Panc1 (cell line): ENCODE measurements around the gene GPR176. TPM values are rescaled to one million over a fixed set of nuclear protein-coding genes. Genes with fewer than 3 reads are reported as not detected.

Source experiments
- ATAC-seq: fragments of 200-7000 bp; cut with Tn5 transposase; 2 replicates; pipeline ENCODE4 v1.9.1; 2020; ENCODE audit warnings: mild to moderate bottlenecking, moderate library complexity
- BruUV-seq: library from RNA; stranded (reverse); fragments of 400-500 nt; replicated peaks from 2 replicates; lab custom pipeline; 2021; lab: Mats Ljungman, UMichigan
- CTCF ChIA-PET: fragments of 300-600 bp; sonication (Branson Sonifier 250); formaldehyde crosslinking; loops from one replicate; lab custom pipeline; 2022; ENCODE audit warnings: antibody characterized with exemption; lab: Charles Lee
- POLR2A ChIA-PET: fragments of 300-600 bp; sonication (Branson Sonifier 250); formaldehyde crosslinking; loops from one replicate; lab custom pipeline; 2022; ENCODE audit warnings: antibody characterized with exemption; lab: Charles Lee
- DNase-seq: peaks from one replicate; pipeline ENCODE4 v3.0.0-alpha.2; 2010; ENCODE audit warnings: low read depth, low spot score
- H3K27ac ChIP-seq: 2 replicates; pipeline ENCODE4 v1.5.1; 2011; ENCODE audit warnings: mild to moderate bottlenecking, low read length, inconsistent platforms
- H3K27me3 ChIP-seq: fragments of 200-500 bp; sonication (Bioruptor generic); 2 replicates; pipeline ENCODE4 v1.6.0; 2014; ENCODE audit warnings: low read length, inconsistent platforms; ENCODE audit not compliant: control insufficient read depth, insufficient read depth
- H3K36me3 ChIP-seq: fragments of 200-500 bp; sonication (Bioruptor generic); 2 replicates; pipeline ENCODE4 v1.5.1; 2014; ENCODE audit warnings: inconsistent platforms, mild to moderate bottlenecking, low read length, moderate library complexity; ENCODE audit not compliant: control insufficient read depth, insufficient read depth
- H3K4me1 ChIP-seq: 2 replicates; pipeline ENCODE4 v1.5.1; 2011; ENCODE audit warnings: inconsistent platforms, mild to moderate bottlenecking, low read length, moderate library complexity; ENCODE audit not compliant: control insufficient read depth, insufficient read depth
- H3K4me3 ChIP-seq, 2 experiments: 2 replicates each; pipeline ENCODE4 v1.5.1; 2011 to 2012; ENCODE audit warnings: low read depth in 2 of 2, low read length in 2 of 2, mild to moderate bottlenecking in 2 of 2, inconsistent platforms in 1 of 2, moderate library complexity in 1 of 2
- H3K9me3 ChIP-seq: fragments of 200-500 bp; sonication (Bioruptor generic); 2 replicates; pipeline ENCODE4 v1.5.1; 2014; ENCODE audit warnings: low read depth, mild to moderate bottlenecking, inconsistent platforms, low read length, moderate library complexity; ENCODE audit not compliant: control insufficient read depth, insufficient read depth
- CTCF ChIP-seq: fragments of 450-650 bp; IDR thresholded peaks from 2 replicates; pipeline ENCODE4 v1.5.1; 2017; ENCODE audit warnings: mild to moderate bottlenecking
- POLR2AphosphoS5 ChIP-seq: IDR thresholded peaks from 2 replicates; pipeline ENCODE4 v1.6.1; 2012; ENCODE audit warnings: mild to moderate bottlenecking, low read depth, low read length, moderate library complexity
- REST ChIP-seq, 2 experiments: IDR thresholded peaks; 2 replicates each; pipeline ENCODE4 v1.6.1; 2011 to 2012; ENCODE audit warnings: low read depth in 2 of 2, control low read depth in 1 of 2, low read length in 1 of 2, mild to moderate bottlenecking in 1 of 2, moderate library complexity in 1 of 2; ENCODE audit not compliant: insufficient read depth in 1 of 2
- SIN3A ChIP-seq: IDR thresholded peaks from 2 replicates; pipeline ENCODE4 v1.6.1; 2012; ENCODE audit warnings: low read depth, mild to moderate bottlenecking, low read length, moderate library complexity, borderline replicate concordance; ENCODE audit not compliant: insufficient read depth
- TCF7L2 ChIP-seq: IDR thresholded peaks from 2 replicates; pipeline ENCODE4 v1.6.1; 2011; ENCODE audit warnings: mild to moderate bottlenecking, low read depth, low read length, inconsistent platforms
- in situ Hi-C: cut with HindIII; loops from 2 replicates; pipeline ENCODE4 v1.10.0; 2016; ENCODE audit warnings: low sequenced_read_pairs, low pct_unique_long_range_greater_than_20kb
- intact Hi-C: fragments of 100-400 bp; cut with micrococcal nuclease; formaldehyde crosslinking; loops from one replicate; pipeline ENCODE4 v1.10.0; 2022; ENCODE audit not compliant: unreplicated experiment
- total RNA-seq: library from RNA; stranded (reverse); gene quantifications from one replicate; pipeline ENCODE4 v1.2.1, GENCODE V29; 2021; ENCODE audit not compliant: unreplicated experiment

The GPR176 gene
- total RNA-seq, 1 experiment from 2014 or later, result 12.7 TPM

GRCh38 chr15:39887211-39887610 lies 32.9 kb downstream of the GPR176 start:
- intact Hi-C loops, result no loop called here
- in situ Hi-C loops, result loop anchor here (5.0 kb wide), 1 partner anchor 90 kb away; no protein-coding TSS in a partner anchor
- H3K4me3 ChIP-seq, result no peak overlapping the region
- ChIA-PET CTCF (no interaction called here), POLR2A (interaction anchor here (0.6 kb wide), 1 partner anchor 65 kb away, joined by 11 read pairs; no protein-coding TSS in a partner anchor)
- H3K4me1 ChIP-seq, result no peaks in the 10 kb centered on the region
- DNase-seq, result no peak
- H3K27ac ChIP-seq, result no peak overlapping the region
- no TSS peak for BruUV-seq
- no peaks in the 10 kb centered on the region for H3K27me3 ChIP-seq
- H3K36me3 ChIP-seq, result no peaks in the 10 kb centered on the region
- no peak for ATAC-seq
- no peaks in the 10 kb centered on the region for H3K9me3 ChIP-seq
- TF ChIP-seq CTCF, result no peak
- TF ChIP-seq POLR2AphosphoS5, result no peak
- TF ChIP-seq TCF7L2, result no peak
- no peak for TF ChIP-seq SIN3A

- Histone ChIP-seq H3K27me3 (no peaks in the 10 kb centered on the region), H3K27ac (no peak overlapping the region), H3K4me3 (no peak overlapping the region), H3K4me1 (no peaks in the 10 kb centered on the region), H3K9me3 (no peaks in the 10 kb centered on the region), H3K36me3 (no peaks in the 10 kb centered on the region)
- DNase-seq (no peak), ATAC-seq (no peak)
- intact Hi-C loops (no loop called here), in situ Hi-C loops (loop anchor here (5.0 kb wide), 1 partner anchor 89 kb away; no protein-coding TSS in a partner anchor)
- POLR2A ChIA-PET, result no interaction called here
- BruUV-seq, result no TSS peak
- TF ChIP-seq REST (IDR thresholded peaks at IDR 0.05; ENCODE audit: insufficient read depth in 1 of 2, low read depth in 2 of 2, low read length in 1 of 2) (no peak), SIN3A (no peak), TCF7L2 (no peak), POLR2AphosphoS5 (no peak), CTCF (no peak)
- CTCF ChIA-PET, result no interaction called here
Observed at GRCh38 chr15:39886418-39886817, 33.6 kb downstream of the GPR176 start.
